SK-N-SH (cell line): Measurements from ENCODE around the gene MRTFB.

Experiments used
- FOXM1 ChIP-seq: IDR thresholded peaks from 2 replicates; pipeline ENCODE4 v1.4.0; 2012; ENCODE audit warnings: low read depth, mild to moderate bottlenecking
- TAF1 ChIP-seq: IDR thresholded peaks from 2 replicates; pipeline ENCODE4 v1.6.1; 2012; ENCODE audit warnings: low read depth, mild to moderate bottlenecking, low read length, moderate library complexity, borderline replicate concordance
- YY1 ChIP-seq: IDR thresholded peaks from 2 replicates; pipeline ENCODE4 v1.4.0; 2012; ENCODE audit warnings: low read depth, mild to moderate bottlenecking

DNA sequence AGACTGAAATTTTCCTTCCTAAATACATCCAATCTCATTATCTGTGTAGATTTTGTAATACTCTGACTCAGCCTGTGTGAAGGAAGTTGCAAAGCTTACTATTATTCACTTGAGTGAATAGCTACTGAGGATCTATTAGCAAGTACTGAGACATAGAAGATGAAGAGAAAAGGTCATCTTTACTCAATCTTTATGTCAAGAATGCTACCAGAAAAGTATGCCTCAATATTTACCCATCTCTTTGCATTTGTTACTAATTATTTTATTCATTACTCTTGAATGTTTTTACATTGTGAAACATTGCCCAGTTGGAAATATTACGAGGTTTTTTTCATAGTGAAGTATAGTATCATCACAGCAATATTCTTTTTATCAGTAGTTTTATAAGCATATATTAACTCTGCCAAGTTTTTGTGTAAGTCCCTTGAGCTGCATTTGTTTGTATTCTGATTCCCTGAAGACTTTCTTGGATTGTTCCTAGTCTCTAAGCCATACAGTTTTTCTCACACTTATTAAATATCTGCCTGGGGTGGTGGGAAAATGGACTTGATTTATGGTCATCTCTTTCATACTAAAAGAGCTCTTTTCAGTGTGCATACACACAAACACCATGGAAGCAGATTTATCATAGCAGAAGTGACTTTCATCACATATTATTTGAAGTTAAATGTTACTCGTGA, 110.4 kb downstream of the MRTFB start:
- no peak for TF ChIP-seq FOXM1
- no peak for TF ChIP-seq YY1
- TF ChIP-seq TAF1, result no peak
